ENCODE results near the gene EXOC1.

Gene EXOC1

GRCh38 chr4:55947912-55948725 lies 94.7 kb downstream of the EXOC1 start:
- no peak for FAIRE-seq
- peak; percentile 59 for DNase-seq (ENCODE audit: insufficient read length, low spot score)

- DNase-seq (ENCODE audit: insufficient read length, low spot score) (peak; percentile 69), FAIRE-seq (no peak)
These were observed 95.5 kb downstream of the EXOC1 start, which contains the start of gene CEP135 for GRCh38 chr4:55948726-55949481. Gene CEP135, plus strand, starts transcription at chr4:55948945. Its CDS starts 3,186 bp downstream, at chr4:55952131.

- FAIRE-seq (no peak), DNase-seq (ENCODE audit: insufficient read length, low spot score) (no peak)
These were observed 96.0 kb downstream of the EXOC1 start for GRCh38 chr4:55949482-55949802.

GRCh38 chr4:55951191-55951922 lies 97.9 kb downstream of the EXOC1 start:
- FAIRE-seq = no peak
- no peak for DNase-seq (ENCODE audit: insufficient read length, low spot score)

Data from HTR-8/SVneo (cell line).